ENCODE measurements around the gene PPP2R5E. TPM values are rescaled to one million over a fixed set of nuclear protein-coding genes. Genes with fewer than 3 reads are reported as not detected.

Gene PPP2R5E
- total RNA-seq, 4 donors from 2014 or later, result 23.7 to 41.1 (median 25.5) TPM

DNA sequence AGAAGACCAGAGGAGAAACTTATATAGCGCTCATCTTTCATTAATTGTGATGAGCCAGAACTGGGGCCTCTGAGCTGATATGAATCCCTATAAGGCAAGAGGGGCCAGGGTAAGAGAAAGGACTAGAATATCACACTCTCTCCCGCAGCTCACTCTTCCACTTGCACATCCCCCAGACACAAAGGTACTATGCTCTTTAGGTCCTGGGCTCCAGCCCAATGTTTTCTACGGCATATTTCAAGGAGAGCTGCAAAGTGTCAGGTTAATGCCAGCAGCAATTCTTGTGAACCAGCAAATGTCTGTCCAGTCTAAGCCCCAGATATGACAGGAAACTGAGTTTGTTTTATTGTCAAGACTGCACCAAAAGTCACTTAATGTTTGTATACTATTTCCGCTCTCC is 29.4 kb downstream of the PPP2R5E start:
- TF ChIP-seq CTCF (IDR thresholded peaks at IDR 0.05; ENCODE audit: low read depth), result no peak

- no peak for TF ChIP-seq CTCF (IDR thresholded peaks at IDR 0.05; ENCODE audit: low read depth)
Measured at GRCh38 chr14:63512861-63513260, 30.3 kb downstream of the PPP2R5E start.

GRCh38 chr14:63510538-63510937 is 32.6 kb downstream of the PPP2R5E start:
- no peak for TF ChIP-seq CTCF (IDR thresholded peaks at IDR 0.05; ENCODE audit: low read depth)

- TF ChIP-seq CTCF (IDR thresholded peaks at IDR 0.05; ENCODE audit: low read depth), result no peak
Measured at GRCh38 chr14:63508033-63508432, 35.1 kb downstream of the PPP2R5E start.

- no peak for TF ChIP-seq CTCF (IDR thresholded peaks at IDR 0.05; ENCODE audit: low read depth)
Measured at GRCh38 chr14:63504648-63505047, 38.5 kb downstream of the PPP2R5E start.

DNA sequence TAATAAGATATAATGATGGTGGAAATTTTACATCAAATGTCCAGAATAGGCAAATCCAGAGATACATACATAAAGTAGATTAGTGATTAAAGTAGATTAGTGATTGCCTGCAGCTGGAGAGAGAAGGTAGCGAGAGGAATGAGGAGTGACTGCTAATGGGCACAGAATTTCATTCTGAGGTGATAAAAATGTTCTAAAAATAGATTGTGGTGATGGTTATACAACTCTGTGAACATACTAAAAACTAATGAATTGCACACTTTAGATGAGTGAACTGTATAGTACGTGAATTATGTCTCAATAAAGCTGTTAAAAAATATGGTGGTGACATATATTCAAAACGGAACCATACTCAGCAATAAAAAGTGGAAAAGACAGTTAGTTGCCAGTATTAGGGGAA is 41.7 kb downstream of the PPP2R5E start:
- no peak for TF ChIP-seq CTCF (IDR thresholded peaks at IDR 0.05; ENCODE audit: low read depth)

DNA sequence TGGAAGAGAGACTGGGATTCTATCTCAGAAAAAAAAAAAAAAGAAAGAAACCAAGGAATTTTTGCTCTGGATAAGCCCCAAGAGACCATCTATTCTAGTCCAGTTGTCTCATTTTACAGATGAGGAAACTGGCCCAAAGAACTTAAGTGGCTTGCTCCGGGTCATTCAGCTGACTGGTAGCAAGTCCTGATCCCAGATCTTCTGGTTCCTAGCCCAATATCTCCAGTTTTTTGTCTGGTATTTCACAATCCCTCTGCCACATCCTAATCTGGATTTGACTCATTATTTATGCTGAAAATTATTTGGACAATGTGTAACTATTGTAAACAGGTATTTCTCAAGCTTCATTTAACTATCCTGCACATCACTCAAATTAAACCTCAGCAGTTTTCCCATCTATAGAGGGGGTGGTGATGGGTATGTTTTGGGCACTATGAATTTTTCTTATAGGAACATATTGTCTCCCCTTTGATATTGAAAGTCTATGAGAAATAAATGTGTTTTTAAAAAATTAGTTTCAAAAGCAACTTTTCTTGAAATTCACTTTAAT is 43.4 kb downstream of the PPP2R5E start:
- no peak for TF ChIP-seq CTCF (IDR thresholded peaks at IDR 0.05; ENCODE audit: low read depth)
